Mesothelial cell of epicardium (in vitro differentiated cells): ENCODE data around the gene DNAJB4. TPM values are rescaled to one million over a fixed set of nuclear protein-coding genes. Genes with fewer than 3 reads are reported as not detected.

ENCODE experiments used
- DNase-seq, 2 experiments: peaks; one replicate each; pipeline ENCODE4 v3.0.0; 2021; ENCODE audit warnings: low spot score in 2 of 2; ENCODE audit not compliant: unreplicated experiment in 2 of 2
- H3K27ac Mint-ChIP-seq: 2 replicates; pipeline ENCODE4 v1.8.0; 2021; ENCODE audit warnings: mixed read lengths
- H3K27me3 Mint-ChIP-seq: 2 replicates; pipeline ENCODE4 v1.8.0; 2021; ENCODE audit warnings: low read depth, mixed read lengths
- H3K36me3 Mint-ChIP-seq: 2 replicates; pipeline ENCODE4 v1.8.0; 2021; ENCODE audit warnings: mixed read lengths
- H3K4me1 Mint-ChIP-seq: 2 replicates; pipeline ENCODE4 v1.8.0; 2021; ENCODE audit warnings: mixed read lengths
- H3K4me3 Mint-ChIP-seq: 2 replicates; pipeline ENCODE4 v1.8.0; 2021; ENCODE audit warnings: mild to moderate bottlenecking, moderate library complexity, mixed read lengths
- H3K9me3 Mint-ChIP-seq: 2 replicates; pipeline ENCODE4 v1.8.0; 2021; ENCODE audit warnings: mixed read lengths
- CTCF ChIP-seq: fragments of 200-600 bp; sonication (generic); IDR thresholded peaks from one replicate; pipeline ENCODE4 v1.5.0; 2021; ENCODE audit warnings: antibody characterized with exemption; ENCODE audit not compliant: unreplicated experiment
- total RNA-seq: library from RNA; stranded (reverse); gene quantifications from 3 replicates; pipeline ENCODE4 v1.2.1, GENCODE V29; 2021

The DNAJB4 gene
- total RNA-seq: 43.6 to 48.0 TPM (median 47.8 TPM) in 3 replicates

GRCh38 chr1:78004719-78005447 lies at the start of gene DNAJB4:
DNAJB4 (plus strand) TSS chr1:78004939; CDS start chr1:78005111, 172 bp downstream.
- Mint-ChIP-seq H3K27me3 (no peaks in the 10 kb centered on the region), H3K4me3 (peak within 1 kb of the TSS; percentile 82), H3K36me3 (no peaks in the 10 kb centered on the region), H3K27ac (peak within 1 kb of the TSS; percentile 99), H3K9me3 (no peaks in the 10 kb centered on the region), H3K4me1 (peaks cover 34% of the 10 kb centered on the region)
- peak in 1 of 2 experiments; percentile 42 for DNase-seq
- no peak for TF ChIP-seq CTCF

- no peak for DNase-seq
- Mint-ChIP-seq H3K9me3 (no peaks in the 10 kb centered on the region), H3K36me3 (peaks cover 55% of the 10 kb centered on the region), H3K27me3 (no peaks in the 10 kb centered on the region), H3K4me3 (no peak overlapping the region), H3K4me1 (no peaks in the 10 kb centered on the region), H3K27ac (no peak overlapping the region)
- no peak for TF ChIP-seq CTCF
Observed at GRCh38 chr1:77955709-77956108, 49.0 kb upstream of the DNAJB4 start.

GRCh38 chr1:77956464-77956863 lies 48.3 kb upstream of the DNAJB4 start:
- no peak for DNase-seq
- Mint-ChIP-seq H3K4me3 (no peak overlapping the region), H3K27me3 (no peaks in the 10 kb centered on the region), H3K36me3 (peaks cover 56% of the 10 kb centered on the region), H3K27ac (no peak overlapping the region), H3K9me3 (no peaks in the 10 kb centered on the region), H3K4me1 (no peaks in the 10 kb centered on the region)
- no peak for TF ChIP-seq CTCF

GRCh38 chr1:77958391-77958790 lies 46.3 kb upstream of the DNAJB4 start:
- Mint-ChIP-seq H3K4me1 (no peaks in the 10 kb centered on the region), H3K9me3 (no peaks in the 10 kb centered on the region), H3K4me3 (no peak overlapping the region), H3K27me3 (no peaks in the 10 kb centered on the region), H3K36me3 (peaks cover 63% of the 10 kb centered on the region), H3K27ac (peak overlapping the region; percentile 2)
- no peak for TF ChIP-seq CTCF
- DNase-seq: no peak

- H3K27ac Mint-ChIP-seq: no peak overlapping the region
Observed at GRCh38 chr1:77958850-77959249, 45.9 kb upstream of the DNAJB4 start.

More at GRCh38 chr1:77958850-77959249, 45.9 kb upstream of the DNAJB4 start:
- Mint-ChIP-seq H3K36me3 (peaks cover 64% of the 10 kb centered on the region), H3K4me3 (no peak overlapping the region), H3K9me3 (no peaks in the 10 kb centered on the region), H3K27me3 (no peaks in the 10 kb centered on the region), H3K4me1 (no peaks in the 10 kb centered on the region)
- TF ChIP-seq CTCF: no peak
- DNase-seq: no peak
